ENCODE results near the gene NMNAT2.

DNA sequence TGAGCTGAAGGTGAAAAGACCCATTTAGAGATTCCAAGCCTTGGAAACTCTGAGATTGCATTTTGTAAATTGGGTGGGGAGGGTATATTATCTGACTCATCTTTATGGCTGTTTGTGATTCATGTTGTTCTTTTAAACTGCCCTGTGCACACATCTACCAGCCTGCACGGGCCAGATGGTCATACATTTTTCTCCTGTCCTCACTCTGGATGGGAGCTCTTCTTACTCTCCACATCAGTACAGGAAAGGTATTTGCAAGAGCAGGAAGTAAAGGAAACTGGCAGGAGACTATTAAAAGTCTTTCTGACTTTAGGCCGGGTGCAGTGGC is 14.3 kb upstream of the NMNAT2 start:
- TF ChIP-seq, protein P1, sequence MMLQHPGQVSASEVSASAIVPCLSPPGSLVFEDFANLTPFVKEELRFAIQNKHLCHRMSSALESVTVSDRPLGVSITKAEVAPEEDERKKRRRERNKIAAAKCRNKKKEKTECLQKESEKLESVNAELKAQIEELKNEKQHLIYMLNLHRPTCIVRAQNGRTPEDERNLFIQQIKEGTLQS (CRISPR knock-in tag; conservative IDR thresholded peaks at IDR 0.05), result no peak
- TF ChIP-seq SMAD3 (CRISPR knock-in tag; IDR thresholded peaks at IDR 0.05; ENCODE audit: borderline replicate concordance) (no peak), NFYB (CRISPR knock-in tag; conservative IDR thresholded peaks at IDR 0.05; ENCODE audit: low read depth) (no peak), TP53 (CRISPR knock-in tag; IDR thresholded peaks at IDR 0.05) (no peak)
- TF ChIP-seq, protein P2, sequence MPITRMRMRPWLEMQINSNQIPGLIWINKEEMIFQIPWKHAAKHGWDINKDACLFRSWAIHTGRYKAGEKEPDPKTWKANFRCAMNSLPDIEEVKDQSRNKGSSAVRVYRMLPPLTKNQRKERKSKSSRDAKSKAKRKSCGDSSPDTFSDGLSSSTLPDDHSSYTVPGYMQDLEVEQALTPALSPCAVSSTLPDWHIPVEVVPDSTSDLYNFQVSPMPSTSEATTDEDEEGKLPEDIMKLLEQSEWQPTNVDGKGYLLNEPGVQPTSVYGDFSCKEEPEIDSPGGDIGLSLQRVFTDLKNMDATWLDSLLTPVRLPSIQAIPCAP (CRISPR knock-in tag; IDR thresholded peaks at IDR 0.05), result no peak
- TF ChIP-seq, protein P3, sequence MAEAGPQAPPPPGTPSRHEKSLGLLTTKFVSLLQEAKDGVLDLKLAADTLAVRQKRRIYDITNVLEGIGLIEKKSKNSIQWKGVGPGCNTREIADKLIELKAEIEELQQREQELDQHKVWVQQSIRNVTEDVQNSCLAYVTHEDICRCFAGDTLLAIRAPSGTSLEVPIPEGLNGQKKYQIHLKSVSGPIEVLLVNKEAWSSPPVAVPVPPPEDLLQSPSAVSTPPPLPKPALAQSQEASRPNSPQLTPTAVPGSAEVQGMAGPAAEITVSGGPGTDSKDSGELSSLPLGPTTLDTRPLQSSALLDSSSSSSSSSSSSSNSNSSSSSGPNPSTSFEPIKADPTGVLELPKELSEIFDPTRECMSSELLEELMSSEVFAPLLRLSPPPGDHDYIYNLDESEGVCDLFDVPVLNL (CRISPR knock-in tag; IDR thresholded peaks at IDR 0.05; ENCODE audit: borderline replicate concordance, low read depth), result no peak
- TF ChIP-seq, protein P4, sequence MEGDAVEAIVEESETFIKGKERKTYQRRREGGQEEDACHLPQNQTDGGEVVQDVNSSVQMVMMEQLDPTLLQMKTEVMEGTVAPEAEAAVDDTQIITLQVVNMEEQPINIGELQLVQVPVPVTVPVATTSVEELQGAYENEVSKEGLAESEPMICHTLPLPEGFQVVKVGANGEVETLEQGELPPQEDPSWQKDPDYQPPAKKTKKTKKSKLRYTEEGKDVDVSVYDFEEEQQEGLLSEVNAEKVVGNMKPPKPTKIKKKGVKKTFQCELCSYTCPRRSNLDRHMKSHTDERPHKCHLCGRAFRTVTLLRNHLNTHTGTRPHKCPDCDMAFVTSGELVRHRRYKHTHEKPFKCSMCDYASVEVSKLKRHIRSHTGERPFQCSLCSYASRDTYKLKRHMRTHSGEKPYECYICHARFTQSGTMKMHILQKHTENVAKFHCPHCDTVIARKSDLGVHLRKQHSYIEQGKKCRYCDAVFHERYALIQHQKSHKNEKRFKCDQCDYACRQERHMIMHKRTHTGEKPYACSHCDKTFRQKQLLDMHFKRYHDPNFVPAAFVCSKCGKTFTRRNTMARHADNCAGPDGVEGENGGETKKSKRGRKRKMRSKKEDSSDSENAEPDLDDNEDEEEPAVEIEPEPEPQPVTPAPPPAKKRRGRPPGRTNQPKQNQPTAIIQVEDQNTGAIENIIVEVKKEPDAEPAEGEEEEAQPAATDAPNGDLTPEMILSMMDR (IDR thresholded peaks at IDR 0.05), result no peak
